DOHH2 (cell line): ENCODE measurements around the gene USP50.

Experiments
- EZH2phosphoT487 ChIP-seq: fragments of 200-600 bp; sonication (generic); IDR thresholded peaks from 2 replicates; pipeline ENCODE4 v1.6.1; 2017; ENCODE audit warnings: borderline replicate concordance, mild to moderate bottlenecking, antibody characterized with exemption, low read length, moderate library complexity, mixed read lengths
- TF ChIP-seq, protein P1 (sequence below): fragments of 200-600 bp; sonication (generic); IDR thresholded peaks from one replicate; pipeline ENCODE4 v1.5.1; 2014; ENCODE audit warnings: antibody characterized with exemption, mild to moderate bottlenecking, low read depth, low read length; ENCODE audit not compliant: poor library complexity, severe bottlenecking

DNA sequence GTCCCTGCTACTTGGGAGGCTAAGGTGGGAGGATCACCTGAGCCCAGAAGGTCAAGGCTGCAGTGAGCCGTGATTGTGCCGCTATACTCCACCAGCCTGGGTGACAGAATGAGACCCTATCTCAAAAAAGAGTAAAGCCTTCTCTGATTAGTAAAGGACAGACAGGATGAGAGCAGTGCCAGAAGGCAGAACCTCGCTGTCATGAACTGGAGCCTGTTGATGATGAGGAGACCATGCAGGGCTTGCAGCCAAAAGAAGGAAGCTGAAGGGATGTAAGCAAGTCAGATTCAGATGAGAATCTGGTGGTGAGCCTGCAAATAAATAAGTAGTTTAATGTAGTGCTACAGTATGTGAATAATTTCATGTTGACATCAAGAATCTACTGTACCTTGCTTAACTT lies 52.8 kb downstream of the USP50 start:
- TF ChIP-seq, protein P1, sequence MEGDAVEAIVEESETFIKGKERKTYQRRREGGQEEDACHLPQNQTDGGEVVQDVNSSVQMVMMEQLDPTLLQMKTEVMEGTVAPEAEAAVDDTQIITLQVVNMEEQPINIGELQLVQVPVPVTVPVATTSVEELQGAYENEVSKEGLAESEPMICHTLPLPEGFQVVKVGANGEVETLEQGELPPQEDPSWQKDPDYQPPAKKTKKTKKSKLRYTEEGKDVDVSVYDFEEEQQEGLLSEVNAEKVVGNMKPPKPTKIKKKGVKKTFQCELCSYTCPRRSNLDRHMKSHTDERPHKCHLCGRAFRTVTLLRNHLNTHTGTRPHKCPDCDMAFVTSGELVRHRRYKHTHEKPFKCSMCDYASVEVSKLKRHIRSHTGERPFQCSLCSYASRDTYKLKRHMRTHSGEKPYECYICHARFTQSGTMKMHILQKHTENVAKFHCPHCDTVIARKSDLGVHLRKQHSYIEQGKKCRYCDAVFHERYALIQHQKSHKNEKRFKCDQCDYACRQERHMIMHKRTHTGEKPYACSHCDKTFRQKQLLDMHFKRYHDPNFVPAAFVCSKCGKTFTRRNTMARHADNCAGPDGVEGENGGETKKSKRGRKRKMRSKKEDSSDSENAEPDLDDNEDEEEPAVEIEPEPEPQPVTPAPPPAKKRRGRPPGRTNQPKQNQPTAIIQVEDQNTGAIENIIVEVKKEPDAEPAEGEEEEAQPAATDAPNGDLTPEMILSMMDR = no peak
- TF ChIP-seq EZH2phosphoT487 = no peak
